Mucosa of rectum (tissue), 2 donors: ENCODE data around the gene FHOD3.

Source experiments
- H3K27ac ChIP-seq, 2 donors: one replicate each; pipeline ENCODE4 v1.7.0; 2013; ENCODE audit warnings: inconsistent platforms in 2 of 2, low read depth in 2 of 2, low read length in 2 of 2
- H3K27me3 ChIP-seq, 2 donors: one replicate each; pipeline ENCODE4 v1.7.0; 2013; ENCODE audit warnings: low read length in 2 of 2; ENCODE audit not compliant: control insufficient read depth in 2 of 2, insufficient read depth in 2 of 2
- H3K36me3 ChIP-seq, 2 donors: one replicate each; pipeline ENCODE4 v1.7.0; 2013; ENCODE audit warnings: low read length in 2 of 2; ENCODE audit not compliant: control insufficient read depth in 2 of 2, insufficient read depth in 2 of 2
- H3K4me1 ChIP-seq, 2 donors: one replicate each; pipeline ENCODE4 v1.7.0; 2013; ENCODE audit warnings: low read length in 2 of 2, mild to moderate bottlenecking in 1 of 2; ENCODE audit not compliant: control insufficient read depth in 2 of 2, insufficient read depth in 2 of 2
- H3K4me3 ChIP-seq, 2 donors: one replicate each; pipeline ENCODE4 v1.7.0; 2013; ENCODE audit warnings: low read length in 2 of 2
- H3K9ac ChIP-seq, 2 donors: one replicate each; pipeline ENCODE4 v1.7.0; 2013; ENCODE audit warnings: low read length in 2 of 2, low read depth in 1 of 2, mild to moderate bottlenecking in 1 of 2
- H3K9me3 ChIP-seq, 2 donors: one replicate each; pipeline ENCODE4 v1.7.0; 2013; ENCODE audit warnings: low read length in 2 of 2; ENCODE audit not compliant: control insufficient read depth in 2 of 2
- donor health status: healthy.
- donor health status: Normal muscosa, but diverticular disease.

FHOD3 gene

GRCh38 chr18:36602071-36602470 is 304.6 kb downstream of the FHOD3 start:
- H3K27ac ChIP-seq = no peak overlapping the region
- H3K9me3 ChIP-seq = no peaks in the 10 kb centered on the region
- peaks cover 2 to 5% of the 10 kb centered on the region in 2 donors for H3K4me1 ChIP-seq
- no peak overlapping the region for H3K9ac ChIP-seq
- no peak overlapping the region for H3K4me3 ChIP-seq
- no peaks in the 10 kb centered on the region for H3K36me3 ChIP-seq
- H3K27me3 ChIP-seq = no peaks in the 10 kb centered on the region

- H3K27me3 ChIP-seq = no peaks in the 10 kb centered on the region
- H3K36me3 ChIP-seq = no peaks in the 10 kb centered on the region
- no peak overlapping the region for H3K27ac ChIP-seq
- H3K4me3 ChIP-seq = no peak overlapping the region
- H3K9ac ChIP-seq = no peak overlapping the region
- H3K4me1 ChIP-seq = peaks cover 2 to 5% of the 10 kb centered on the region in 2 donors
- H3K9me3 ChIP-seq = no peaks in the 10 kb centered on the region
Observed at GRCh38 chr18:36602620-36603019, 305.1 kb downstream of the FHOD3 start.

GRCh38 chr18:36608107-36608506 is 310.6 kb downstream of the FHOD3 start:
- Histone ChIP-seq H3K36me3 (no peaks in the 10 kb centered on the region), H3K27me3 (no peaks in the 10 kb centered on the region), H3K9ac (no peak overlapping the region), H3K4me1 (no peaks in the 10 kb centered on the region), H3K27ac (no peak overlapping the region), H3K4me3 (no peak overlapping the region), H3K9me3 (no peaks in the 10 kb centered on the region)

GRCh38 chr18:36610258-36610657 is 312.7 kb downstream of the FHOD3 start:
- Histone ChIP-seq H3K36me3 (no peaks in the 10 kb centered on the region), H3K4me1 (no peaks in the 10 kb centered on the region), H3K27me3 (no peaks in the 10 kb centered on the region), H3K9ac (no peak overlapping the region), H3K4me3 (no peak overlapping the region), H3K27ac (no peak overlapping the region), H3K9me3 (no peaks in the 10 kb centered on the region)

GRCh38 chr18:36610661-36611060 is 313.1 kb downstream of the FHOD3 start:
- H3K9ac ChIP-seq = no peak overlapping the region
- H3K27ac ChIP-seq = no peak overlapping the region
- no peaks in the 10 kb centered on the region for H3K9me3 ChIP-seq

GRCh38 chr18:36613069-36613468 is 315.6 kb downstream of the FHOD3 start:
- H3K4me1 ChIP-seq = no peaks in the 10 kb centered on the region
- no peaks in the 10 kb centered on the region for H3K36me3 ChIP-seq
- no peak overlapping the region for H3K4me3 ChIP-seq
- H3K9ac ChIP-seq = no peak overlapping the region
- no peaks in the 10 kb centered on the region for H3K27me3 ChIP-seq
- H3K9me3 ChIP-seq = no peaks in the 10 kb centered on the region
- no peak overlapping the region for H3K27ac ChIP-seq

More at GRCh38 chr18:36610661-36611060, 313.1 kb downstream of the FHOD3 start:
- no peaks in the 10 kb centered on the region for H3K27me3 ChIP-seq
- H3K36me3 ChIP-seq = no peaks in the 10 kb centered on the region
- H3K4me3 ChIP-seq = no peak overlapping the region
- no peaks in the 10 kb centered on the region for H3K4me1 ChIP-seq

GRCh38 chr18:36613810-36614209 is 316.3 kb downstream of the FHOD3 start:
- Histone ChIP-seq H3K36me3 (no peaks in the 10 kb centered on the region), H3K4me3 (no peak overlapping the region), H3K4me1 (no peaks in the 10 kb centered on the region), H3K9ac (no peak overlapping the region), H3K27me3 (no peaks in the 10 kb centered on the region), H3K9me3 (no peaks in the 10 kb centered on the region), H3K27ac (no peak overlapping the region)

GRCh38 chr18:36620788-36621187 is 323.3 kb downstream of the FHOD3 start:
- no peak overlapping the region for H3K9ac ChIP-seq
- H3K4me3 ChIP-seq = no peak overlapping the region
- no peak overlapping the region for H3K27ac ChIP-seq
- no peaks in the 10 kb centered on the region for H3K9me3 ChIP-seq
- H3K27me3 ChIP-seq = no peaks in the 10 kb centered on the region
- H3K4me1 ChIP-seq = no peaks in the 10 kb centered on the region
- H3K36me3 ChIP-seq = no peaks in the 10 kb centered on the region

- Histone ChIP-seq H3K36me3 (no peaks in the 10 kb centered on the region), H3K9ac (no peak overlapping the region), H3K4me3 (no peak overlapping the region), H3K27ac (no peak overlapping the region), H3K27me3 (no peaks in the 10 kb centered on the region), H3K4me1 (no peaks in the 10 kb centered on the region), H3K9me3 (no peaks in the 10 kb centered on the region)
Observed at GRCh38 chr18:36622610-36623009, 325.1 kb downstream of the FHOD3 start.

- H3K27me3 ChIP-seq = no peaks in the 10 kb centered on the region
- H3K36me3 ChIP-seq = no peaks in the 10 kb centered on the region
- H3K9ac ChIP-seq = no peak overlapping the region
- no peaks in the 10 kb centered on the region for H3K9me3 ChIP-seq
- no peak overlapping the region for H3K27ac ChIP-seq
- H3K4me3 ChIP-seq = no peak overlapping the region
- H3K4me1 ChIP-seq = no peaks in the 10 kb centered on the region
Observed at GRCh38 chr18:36623091-36623490, 325.6 kb downstream of the FHOD3 start.

- H3K27ac ChIP-seq = no peak overlapping the region
- no peaks in the 10 kb centered on the region for H3K36me3 ChIP-seq
- H3K4me1 ChIP-seq = no peaks in the 10 kb centered on the region
- H3K9me3 ChIP-seq = no peaks in the 10 kb centered on the region
- no peaks in the 10 kb centered on the region for H3K27me3 ChIP-seq
- H3K4me3 ChIP-seq = no peak overlapping the region
- H3K9ac ChIP-seq = no peak overlapping the region
Observed at GRCh38 chr18:36623681-36624190, 326.2 kb downstream of the FHOD3 start.
